GM12892 (cell line): ENCODE results near the gene STRBP.

Experiments used
- POLR2A ChIP-seq: IDR thresholded peaks from 2 replicates; pipeline ENCODE4 v1.6.1; 2011; ENCODE audit warnings: low read depth, low read length, control low read depth
- POLR2AphosphoS5 ChIP-seq: IDR thresholded peaks from 2 replicates; pipeline ENCODE4 v1.6.1; 2011; ENCODE audit warnings: low read depth, low read length, control low read depth

- no peak for TF ChIP-seq POLR2AphosphoS5
- no peak for TF ChIP-seq POLR2A
These were observed 72.3 kb downstream of the STRBP start for GRCh38 chr9:123196124-123196523.
